ENCODE measurements around the gene GGTLC1. TPM values are rescaled to one million over a fixed set of nuclear protein-coding genes. Genes with fewer than 3 reads are reported as not detected.

The GGTLC1 gene
- total RNA-seq, 1 experiment from 2014 or later, result not detected

DNA sequence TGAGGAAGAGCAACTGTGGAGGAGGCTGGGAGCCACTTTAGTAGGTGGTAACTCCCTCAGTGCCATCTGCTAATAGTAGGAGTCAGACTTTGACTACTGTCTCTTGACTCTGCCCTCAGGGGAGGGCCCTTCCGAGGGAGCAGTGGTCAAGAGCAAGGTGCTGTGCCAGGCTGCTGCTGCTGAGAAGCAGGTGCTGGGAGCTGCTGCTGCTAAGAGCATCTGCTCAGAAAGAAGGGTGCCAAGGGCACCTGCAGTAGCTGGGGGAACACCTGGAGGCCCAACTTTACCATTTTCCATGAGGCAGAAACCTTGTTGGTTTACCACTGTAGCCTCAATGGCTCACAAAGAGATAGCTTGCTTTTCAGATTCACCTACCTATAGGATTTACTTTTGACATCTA is 18.5 kb downstream of the GGTLC1 start:
- Histone ChIP-seq H3K9me3 (ENCODE audit: control insufficient read depth in 1 of 2, insufficient read depth in 1 of 2, low read depth in 1 of 2, low read length in 2 of 2) (no peaks in the 10 kb centered on the region), H3K4me2 (ENCODE audit: low read length) (no peak overlapping the region), H3K9me2 (ENCODE audit: insufficient read depth) (no peaks in the 10 kb centered on the region), H4K20me1 (ENCODE audit: insufficient read depth) (no peaks in the 10 kb centered on the region), H3K27me3 (ENCODE audit: insufficient read depth, low read length) (peaks cover 3% of the 10 kb centered on the region; the same call in 1 of the 2 replicates), H3K9ac (ENCODE audit: low read length) (no peak overlapping the region), H3K4me1 (ENCODE audit: control insufficient read depth in 1 of 2, insufficient read depth in 2 of 2, low read length in 2 of 2) (no peaks in the 10 kb centered on the region), H3K27ac (ENCODE audit: low read depth, low read length) (no peak overlapping the region), H3K36me3 (ENCODE audit: control insufficient read depth in 1 of 2, insufficient read depth in 2 of 2, low read length in 2 of 2) (no peaks in the 10 kb centered on the region), H3K79me2 (ENCODE audit: insufficient read depth, low read length) (no peaks in the 10 kb centered on the region), H3K4me3 (replicated peaks in 1 of 2; ENCODE audit: low read depth in 1 of 2, low read length in 2 of 2) (no peak overlapping the region), H2AFZ (ENCODE audit: low read depth, low read length, poor library complexity, severe bottlenecking) (no peak overlapping the region)
- ChIA-PET RAD21 (ENCODE audit: low non-redundant PET in 1 of 2, low total read pairs in 2 of 2, uncharacterized antibody in 2 of 2, unreplicated experiment in 2 of 2) (no interaction called here), CTCF (no interaction called here), POLR2A (no interaction called here)
- BruUV-seq (replicated peaks), result no TSS peak
- intact Hi-C loops (cut with micrococcal nuclease), result no loop called here
- no peak for DNase-seq (ENCODE audit: low read depth, low spot score)
- ATAC-seq, result no peak
- no peak for TF ChIP-seq ZFX (IDR thresholded peaks at IDR 0.05)
- no peak for TF ChIP-seq CEBPB (IDR thresholded peaks at IDR 0.05; ENCODE audit: low read depth)
- TF ChIP-seq EZH2 (IDR thresholded peaks at IDR 0.05), result no peak
- TF ChIP-seq, protein P1, sequence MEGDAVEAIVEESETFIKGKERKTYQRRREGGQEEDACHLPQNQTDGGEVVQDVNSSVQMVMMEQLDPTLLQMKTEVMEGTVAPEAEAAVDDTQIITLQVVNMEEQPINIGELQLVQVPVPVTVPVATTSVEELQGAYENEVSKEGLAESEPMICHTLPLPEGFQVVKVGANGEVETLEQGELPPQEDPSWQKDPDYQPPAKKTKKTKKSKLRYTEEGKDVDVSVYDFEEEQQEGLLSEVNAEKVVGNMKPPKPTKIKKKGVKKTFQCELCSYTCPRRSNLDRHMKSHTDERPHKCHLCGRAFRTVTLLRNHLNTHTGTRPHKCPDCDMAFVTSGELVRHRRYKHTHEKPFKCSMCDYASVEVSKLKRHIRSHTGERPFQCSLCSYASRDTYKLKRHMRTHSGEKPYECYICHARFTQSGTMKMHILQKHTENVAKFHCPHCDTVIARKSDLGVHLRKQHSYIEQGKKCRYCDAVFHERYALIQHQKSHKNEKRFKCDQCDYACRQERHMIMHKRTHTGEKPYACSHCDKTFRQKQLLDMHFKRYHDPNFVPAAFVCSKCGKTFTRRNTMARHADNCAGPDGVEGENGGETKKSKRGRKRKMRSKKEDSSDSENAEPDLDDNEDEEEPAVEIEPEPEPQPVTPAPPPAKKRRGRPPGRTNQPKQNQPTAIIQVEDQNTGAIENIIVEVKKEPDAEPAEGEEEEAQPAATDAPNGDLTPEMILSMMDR (IDR thresholded peaks at IDR 0.05 in 2 of 3, conservative IDR thresholded peaks at IDR 0.05 in 1 of 3; ENCODE audit: borderline replicate concordance in 1 of 3, insufficient read depth in 1 of 3, low read depth in 2 of 3, low read length in 2 of 3), result no peak
- no peak for TF ChIP-seq FOSL1 (IDR thresholded peaks at IDR 0.05; ENCODE audit: low read depth)
- TF ChIP-seq EGR1 (IDR thresholded peaks at IDR 0.05; ENCODE audit: low read depth), result no peak
- TF ChIP-seq EZH2phosphoT487 (IDR thresholded peaks at IDR 0.05; ENCODE audit: borderline replicate concordance), result no peak
- TF ChIP-seq, protein P2, sequence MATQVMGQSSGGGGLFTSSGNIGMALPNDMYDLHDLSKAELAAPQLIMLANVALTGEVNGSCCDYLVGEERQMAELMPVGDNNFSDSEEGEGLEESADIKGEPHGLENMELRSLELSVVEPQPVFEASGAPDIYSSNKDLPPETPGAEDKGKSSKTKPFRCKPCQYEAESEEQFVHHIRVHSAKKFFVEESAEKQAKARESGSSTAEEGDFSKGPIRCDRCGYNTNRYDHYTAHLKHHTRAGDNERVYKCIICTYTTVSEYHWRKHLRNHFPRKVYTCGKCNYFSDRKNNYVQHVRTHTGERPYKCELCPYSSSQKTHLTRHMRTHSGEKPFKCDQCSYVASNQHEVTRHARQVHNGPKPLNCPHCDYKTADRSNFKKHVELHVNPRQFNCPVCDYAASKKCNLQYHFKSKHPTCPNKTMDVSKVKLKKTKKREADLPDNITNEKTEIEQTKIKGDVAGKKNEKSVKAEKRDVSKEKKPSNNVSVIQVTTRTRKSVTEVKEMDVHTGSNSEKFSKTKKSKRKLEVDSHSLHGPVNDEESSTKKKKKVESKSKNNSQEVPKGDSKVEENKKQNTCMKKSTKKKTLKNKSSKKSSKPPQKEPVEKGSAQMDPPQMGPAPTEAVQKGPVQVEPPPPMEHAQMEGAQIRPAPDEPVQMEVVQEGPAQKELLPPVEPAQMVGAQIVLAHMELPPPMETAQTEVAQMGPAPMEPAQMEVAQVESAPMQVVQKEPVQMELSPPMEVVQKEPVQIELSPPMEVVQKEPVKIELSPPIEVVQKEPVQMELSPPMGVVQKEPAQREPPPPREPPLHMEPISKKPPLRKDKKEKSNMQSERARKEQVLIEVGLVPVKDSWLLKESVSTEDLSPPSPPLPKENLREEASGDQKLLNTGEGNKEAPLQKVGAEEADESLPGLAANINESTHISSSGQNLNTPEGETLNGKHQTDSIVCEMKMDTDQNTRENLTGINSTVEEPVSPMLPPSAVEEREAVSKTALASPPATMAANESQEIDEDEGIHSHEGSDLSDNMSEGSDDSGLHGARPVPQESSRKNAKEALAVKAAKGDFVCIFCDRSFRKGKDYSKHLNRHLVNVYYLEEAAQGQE (IDR thresholded peaks at IDR 0.05; ENCODE audit: low read depth), result no peak
